HepG2 (cell line): ENCODE data around the gene FBXO24. TPM values are rescaled to one million over a fixed set of nuclear protein-coding genes. Genes with fewer than 3 reads are reported as not detected.

Experiments
- CHD2 ChIP-seq: IDR thresholded peaks from 2 replicates; pipeline ENCODE4 v1.6.1; 2011; ENCODE audit warnings: low read depth, low read length, improper control_type of control experiment
- FOXJ3 ChIP-seq: sonication (generic); formaldehyde crosslinking; IDR thresholded peaks from 2 replicates; pipeline ENCODE4 v1.4.0; 2020; ENCODE audit warnings: missing genetic modification reagents, mild to moderate bottlenecking, borderline replicate concordance
- HMG20B ChIP-seq: conservative IDR thresholded peaks from 2 replicates; pipeline ENCODE4 v1.6.1; 2016; ENCODE audit warnings: missing genetic modification reagents, missing compliant biosample characterization
- IRF2 ChIP-seq: IDR thresholded peaks from 2 replicates; pipeline ENCODE4 v1.6.1; 2018; ENCODE audit warnings: missing genetic modification reagents, missing compliant biosample characterization
- MXI1 ChIP-seq: IDR thresholded peaks from 3 replicates; pipeline ENCODE4 v1.6.1; 2012; ENCODE audit warnings: low read depth, low read length, inconsistent platforms, borderline replicate concordance
- NFKB2 ChIP-seq: sonication (generic); formaldehyde crosslinking; IDR thresholded peaks from 2 replicates; pipeline ENCODE4 v1.4.0; 2020; ENCODE audit warnings: missing genetic modification reagents, borderline replicate concordance
- NR3C1 ChIP-seq: sonication (generic); formaldehyde crosslinking; IDR thresholded peaks from 2 replicates; pipeline ENCODE4 v1.4.0; 2020; ENCODE audit warnings: missing genetic modification reagents
- PHF21A ChIP-seq: sonication (generic); formaldehyde crosslinking; IDR thresholded peaks from 2 replicates; pipeline ENCODE4 v1.5.0; 2020; ENCODE audit warnings: mild to moderate bottlenecking, missing genetic modification reagents
- SRSF4 ChIP-seq: fragments of 200-400 bp; formaldehyde crosslinking; IDR thresholded peaks from one replicate; pipeline ENCODE4 v1.6.1; 2018; ENCODE audit warnings: mild to moderate bottlenecking, low read depth, low read length, moderate library complexity; ENCODE audit not compliant: poor library complexity, severe bottlenecking
- TBX2 ChIP-seq: sonication (generic); formaldehyde crosslinking; IDR thresholded peaks from 2 replicates; pipeline ENCODE4 v1.5.0; 2020; ENCODE audit warnings: missing genetic modification reagents, mild to moderate bottlenecking, borderline replicate concordance
- WIZ ChIP-seq: sonication (generic); formaldehyde crosslinking; IDR thresholded peaks from 2 replicates; pipeline ENCODE4 v1.5.1; 2020; ENCODE audit warnings: mild to moderate bottlenecking, missing genetic modification reagents
- ZFP41 ChIP-seq: sonication (generic); formaldehyde crosslinking; IDR thresholded peaks from 2 replicates; pipeline ENCODE4 v1.4.0; 2020; ENCODE audit warnings: mild to moderate bottlenecking, missing genetic modification reagents, borderline replicate concordance
- ZNF224 ChIP-seq: sonication (generic); formaldehyde crosslinking; IDR thresholded peaks from 2 replicates; pipeline ENCODE4 v1.5.0; 2020; ENCODE audit warnings: mild to moderate bottlenecking, missing genetic modification reagents
- ZNF446 ChIP-seq: sonication (generic); formaldehyde crosslinking; IDR thresholded peaks from 2 replicates; pipeline ENCODE4 v1.5.0; 2020; ENCODE audit warnings: mild to moderate bottlenecking, missing genetic modification reagents
- ZNF496 ChIP-seq: sonication (generic); formaldehyde crosslinking; IDR thresholded peaks from 2 replicates; pipeline ENCODE4 v1.8.1; 2023; ENCODE audit warnings: mild to moderate bottlenecking, moderate library complexity, missing genetic modification reagents; ENCODE audit not compliant: insufficient replicate concordance
- ZNF598 ChIP-seq: sonication (generic); formaldehyde crosslinking; IDR thresholded peaks from 2 replicates; pipeline ENCODE4 v1.5.1; 2020; ENCODE audit warnings: mild to moderate bottlenecking, missing genetic modification reagents, borderline replicate concordance
- ZNF709 ChIP-seq: sonication (generic); formaldehyde crosslinking; IDR thresholded peaks from 2 replicates; pipeline ENCODE4 v1.5.0; 2020; ENCODE audit warnings: mild to moderate bottlenecking, missing genetic modification reagents
- polyA plus RNA-seq, 8 experiments: library from polyadenylated mRNA; depleted of rRNA in 3 of 8; stranded (reverse) in 7 of 8; unstranded in 1 of 8; fragments of >200 nt; fragmentation: Illumina TruSeq in 4 of 8; extraction: Trizol in 4 of 8; gene quantifications; 2 replicates each; pipeline versions ENCODE4 v1.2.1 to v1.2.3, GENCODE V29; 2011 to 2016; ENCODE audit warnings: low read depth in 4 of 8, missing spikeins in 1 of 8, mixed read lengths in 1 of 8; ENCODE audit not compliant: insufficient read depth in 1 of 8
- total RNA-seq, 5 experiments: library from RNA; depleted of rRNA; stranded (reverse); fragments of >200 nt; fragmentation: Illumina TruSeq; extraction: Trizol; gene quantifications; 2 replicates each; pipeline ENCODE4 v1.2.3, GENCODE V29; 2016; ENCODE audit warnings: low read depth in 1 of 5
- TF ChIP-seq, protein P1 (sequence below): sonication (generic); formaldehyde crosslinking; IDR thresholded peaks from 2 replicates; pipeline ENCODE4 v1.8.0; 2022; ENCODE audit warnings: missing genetic modification reagents, mild to moderate bottlenecking, borderline replicate concordance
- TF ChIP-seq, protein P2 (sequence below): fragments of 450-650 bp; IDR thresholded peaks from 2 replicates; pipeline ENCODE4 v1.6.1; 2016
- TF ChIP-seq, protein P3 (sequence below): sonication (generic); formaldehyde crosslinking; IDR thresholded peaks from 2 replicates; pipeline ENCODE4 v1.4.0; 2020; ENCODE audit warnings: mild to moderate bottlenecking, missing genetic modification reagents
- TF ChIP-seq, protein P4 (sequence below): sonication (generic); formaldehyde crosslinking; IDR thresholded peaks from 2 replicates; pipeline ENCODE4 v1.9.0; 2021; ENCODE audit warnings: missing genetic modification reagents, borderline replicate concordance
- TF ChIP-seq, protein P5 (sequence below): sonication (generic); formaldehyde crosslinking; conservative IDR thresholded peaks from 2 replicates; pipeline ENCODE4 v1.8.1; 2023; ENCODE audit warnings: missing genetic modification reagents

The FBXO24 gene
- total and polyA plus RNA-seq, 2 of the 13 experiments (the other 11 are each of a cell fraction or from before 2014, with no cell fraction given) = 0.20 to 0.55 TPM

DNA sequence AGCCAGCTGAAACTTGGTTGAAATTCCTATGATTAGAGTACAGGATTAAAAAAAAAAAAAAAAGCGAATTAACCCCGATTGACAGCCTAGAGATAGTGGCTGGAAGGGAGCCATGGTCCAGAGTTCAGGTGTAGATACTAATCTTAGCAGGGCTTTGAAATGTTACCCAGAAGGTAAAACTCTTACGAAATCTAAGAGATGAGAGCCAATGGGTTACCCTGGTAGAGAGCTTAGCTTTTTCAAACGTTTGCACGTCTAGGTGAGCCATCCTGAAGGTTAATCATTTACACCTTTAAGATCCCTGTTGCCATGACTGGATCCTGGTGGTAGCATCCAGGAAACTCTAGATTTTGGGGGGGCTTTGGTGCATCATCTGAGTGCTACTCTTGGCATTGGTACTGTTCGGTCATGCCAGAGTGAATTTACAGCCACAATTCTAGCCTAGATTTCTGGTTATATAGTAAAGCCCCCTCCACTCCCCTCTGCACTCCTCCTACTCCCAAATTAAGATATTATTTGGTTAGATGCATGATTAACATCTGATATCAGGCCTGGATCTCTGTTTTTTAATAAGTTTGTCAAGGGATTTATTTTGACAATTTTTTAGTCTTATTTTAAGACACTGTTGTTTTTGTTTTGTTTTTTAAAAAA lies 45.9 kb upstream of the FBXO24 start (continued):
- no peak for TF ChIP-seq NFKB2 (CRISPR knock-in tag)
- TF ChIP-seq IRF2 (CRISPR knock-in tag) = peak; percentile 63; the same call in 1 of the 2 replicates
- TF ChIP-seq, protein P1, sequence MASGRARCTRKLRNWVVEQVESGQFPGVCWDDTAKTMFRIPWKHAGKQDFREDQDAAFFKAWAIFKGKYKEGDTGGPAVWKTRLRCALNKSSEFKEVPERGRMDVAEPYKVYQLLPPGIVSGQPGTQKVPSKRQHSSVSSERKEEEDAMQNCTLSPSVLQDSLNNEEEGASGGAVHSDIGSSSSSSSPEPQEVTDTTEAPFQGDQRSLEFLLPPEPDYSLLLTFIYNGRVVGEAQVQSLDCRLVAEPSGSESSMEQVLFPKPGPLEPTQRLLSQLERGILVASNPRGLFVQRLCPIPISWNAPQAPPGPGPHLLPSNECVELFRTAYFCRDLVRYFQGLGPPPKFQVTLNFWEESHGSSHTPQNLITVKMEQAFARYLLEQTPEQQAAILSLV = no peak
- TF ChIP-seq, protein P2, sequence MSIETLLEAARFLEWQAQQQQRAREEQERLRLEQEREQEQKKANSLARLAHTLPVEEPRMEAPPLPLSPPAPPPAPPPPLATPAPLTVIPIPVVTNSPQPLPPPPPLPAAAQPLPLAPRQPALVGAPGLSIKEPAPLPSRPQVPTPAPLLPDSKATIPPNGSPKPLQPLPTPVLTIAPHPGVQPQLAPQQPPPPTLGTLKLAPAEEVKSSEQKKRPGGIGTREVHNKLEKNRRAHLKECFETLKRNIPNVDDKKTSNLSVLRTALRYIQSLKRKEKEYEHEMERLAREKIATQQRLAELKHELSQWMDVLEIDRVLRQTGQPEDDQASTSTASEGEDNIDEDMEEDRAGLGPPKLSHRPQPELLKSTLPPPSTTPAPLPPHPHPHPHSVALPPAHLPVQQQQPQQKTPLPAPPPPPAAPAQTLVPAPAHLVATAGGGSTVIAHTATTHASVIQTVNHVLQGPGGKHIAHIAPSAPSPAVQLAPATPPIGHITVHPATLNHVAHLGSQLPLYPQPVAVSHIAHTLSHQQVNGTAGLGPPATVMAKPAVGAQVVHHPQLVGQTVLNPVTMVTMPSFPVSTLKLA = no peak
- no peak for TF ChIP-seq SRSF4
- no peak for TF ChIP-seq ZNF496 (CRISPR knock-in tag)
- TF ChIP-seq ZNF224 = no peak
- TF ChIP-seq, protein P3, sequence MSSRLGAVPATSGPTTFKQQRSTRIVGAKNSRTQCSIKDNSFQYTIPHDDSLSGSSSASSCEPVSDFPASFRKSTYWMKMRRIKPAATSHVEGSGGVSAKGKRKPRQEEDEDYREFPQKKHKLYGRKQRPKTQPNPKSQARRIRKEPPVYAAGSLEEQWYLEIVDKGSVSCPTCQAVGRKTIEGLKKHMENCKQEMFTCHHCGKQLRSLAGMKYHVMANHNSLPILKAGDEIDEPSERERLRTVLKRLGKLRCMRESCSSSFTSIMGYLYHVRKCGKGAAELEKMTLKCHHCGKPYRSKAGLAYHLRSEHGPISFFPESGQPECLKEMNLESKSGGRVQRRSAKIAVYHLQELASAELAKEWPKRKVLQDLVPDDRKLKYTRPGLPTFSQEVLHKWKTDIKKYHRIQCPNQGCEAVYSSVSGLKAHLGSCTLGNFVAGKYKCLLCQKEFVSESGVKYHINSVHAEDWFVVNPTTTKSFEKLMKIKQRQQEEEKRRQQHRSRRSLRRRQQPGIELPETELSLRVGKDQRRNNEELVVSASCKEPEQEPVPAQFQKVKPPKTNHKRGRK (CRISPR knock-in tag) = no peak
- TF ChIP-seq, protein P4, sequence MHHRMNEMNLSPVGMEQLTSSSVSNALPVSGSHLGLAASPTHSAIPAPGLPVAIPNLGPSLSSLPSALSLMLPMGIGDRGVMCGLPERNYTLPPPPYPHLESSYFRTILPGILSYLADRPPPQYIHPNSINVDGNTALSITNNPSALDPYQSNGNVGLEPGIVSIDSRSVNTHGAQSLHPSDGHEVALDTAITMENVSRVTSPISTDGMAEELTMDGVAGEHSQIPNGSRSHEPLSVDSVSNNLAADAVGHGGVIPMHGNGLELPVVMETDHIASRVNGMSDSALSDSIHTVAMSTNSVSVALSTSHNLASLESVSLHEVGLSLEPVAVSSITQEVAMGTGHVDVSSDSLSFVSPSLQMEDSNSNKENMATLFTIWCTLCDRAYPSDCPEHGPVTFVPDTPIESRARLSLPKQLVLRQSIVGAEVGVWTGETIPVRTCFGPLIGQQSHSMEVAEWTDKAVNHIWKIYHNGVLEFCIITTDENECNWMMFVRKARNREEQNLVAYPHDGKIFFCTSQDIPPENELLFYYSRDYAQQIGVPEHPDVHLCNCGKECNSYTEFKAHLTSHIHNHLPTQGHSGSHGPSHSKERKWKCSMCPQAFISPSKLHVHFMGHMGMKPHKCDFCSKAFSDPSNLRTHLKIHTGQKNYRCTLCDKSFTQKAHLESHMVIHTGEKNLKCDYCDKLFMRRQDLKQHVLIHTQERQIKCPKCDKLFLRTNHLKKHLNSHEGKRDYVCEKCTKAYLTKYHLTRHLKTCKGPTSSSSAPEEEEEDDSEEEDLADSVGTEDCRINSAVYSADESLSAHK = no peak
- TF ChIP-seq, protein P5, sequence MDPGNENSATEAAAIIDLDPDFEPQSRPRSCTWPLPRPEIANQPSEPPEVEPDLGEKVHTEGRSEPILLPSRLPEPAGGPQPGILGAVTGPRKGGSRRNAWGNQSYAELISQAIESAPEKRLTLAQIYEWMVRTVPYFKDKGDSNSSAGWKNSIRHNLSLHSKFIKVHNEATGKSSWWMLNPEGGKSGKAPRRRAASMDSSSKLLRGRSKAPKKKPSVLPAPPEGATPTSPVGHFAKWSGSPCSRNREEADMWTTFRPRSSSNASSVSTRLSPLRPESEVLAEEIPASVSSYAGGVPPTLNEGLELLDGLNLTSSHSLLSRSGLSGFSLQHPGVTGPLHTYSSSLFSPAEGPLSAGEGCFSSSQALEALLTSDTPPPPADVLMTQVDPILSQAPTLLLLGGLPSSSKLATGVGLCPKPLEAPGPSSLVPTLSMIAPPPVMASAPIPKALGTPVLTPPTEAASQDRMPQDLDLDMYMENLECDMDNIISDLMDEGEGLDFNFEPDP (CRISPR knock-in tag) = no peak
- peak; percentile 91 for TF ChIP-seq PHF21A
- no peak for TF ChIP-seq ZFP41
- no peak for TF ChIP-seq ZNF709 (CRISPR knock-in tag)
- TF ChIP-seq FOXJ3 = no peak
- peak; percentile 53; the same call in 1 of the 3 replicates for TF ChIP-seq MXI1
- no peak for TF ChIP-seq WIZ
- TF ChIP-seq ZNF598 = no peak
- TF ChIP-seq HMG20B (CRISPR knock-in tag) = no peak
- no peak for TF ChIP-seq NR3C1 (CRISPR knock-in tag)
- no peak for TF ChIP-seq ZNF446 (CRISPR knock-in tag)
- TF ChIP-seq CHD2 = no peak
- TF ChIP-seq TBX2 (CRISPR knock-in tag) = peak; percentile 64; the same call in 1 of the 2 replicates
